Liver (tissue), 9 donors: Measurements from ENCODE around the gene KDM6A. TPM values are rescaled to one million over a fixed set of nuclear protein-coding genes. Genes with fewer than 3 reads are reported as not detected.
"Not testable (repeated sequence)": the region's sequence is repeated elsewhere in the genome, so short reads cannot be mapped to it uniquely, and the experiment has no call there.

Source experiments
- DNase-seq: peaks from one replicate; pipeline ENCODE4 v3.0.0-alpha.2; 2017; ENCODE audit warnings: low spot score
- H3K27ac ChIP-seq, 2 donors: one replicate each; pipeline ENCODE4 v1.7.0; 2013; ENCODE audit warnings: inconsistent platforms in 2 of 2, low read length in 2 of 2, control low read depth in 1 of 2, low read depth in 1 of 2, mild to moderate bottlenecking in 1 of 2
- H3K27me3 ChIP-seq, 4 donors: one replicate each; pipeline versions ENCODE4 v1.6.1 to v1.7.0; 2013; ENCODE audit warnings: low read length in 3 of 4, inconsistent platforms in 1 of 4, mild to moderate bottlenecking in 1 of 4, moderate library complexity in 1 of 4; ENCODE audit not compliant: control insufficient read depth in 4 of 4, insufficient read depth in 4 of 4
- H3K36me3 ChIP-seq, 4 donors: one replicate each; pipeline versions ENCODE4 v1.6.1 to v1.7.0; 2013; ENCODE audit warnings: low read length in 3 of 4, mild to moderate bottlenecking in 3 of 4, low read depth in 1 of 4, moderate library complexity in 1 of 4; ENCODE audit not compliant: control insufficient read depth in 4 of 4, insufficient read depth in 3 of 4
- H3K4me1 ChIP-seq, 4 donors: one replicate each; pipeline versions ENCODE4 v1.6.1 to v1.7.0; 2013; ENCODE audit warnings: low read length in 3 of 4, mild to moderate bottlenecking in 3 of 4, moderate library complexity in 1 of 4; ENCODE audit not compliant: control insufficient read depth in 4 of 4, insufficient read depth in 4 of 4
- H3K4me3 ChIP-seq, 3 donors: one replicate each; pipeline versions ENCODE4 v1.6.1 to v1.7.0; 2013; ENCODE audit warnings: low read length in 3 of 3, control low read depth in 1 of 3, low read depth in 1 of 3, mild to moderate bottlenecking in 1 of 3
- H3K9ac ChIP-seq, 2 donors: one replicate each; pipeline ENCODE4 v1.7.0; 2013; ENCODE audit warnings: low read length in 2 of 2, mild to moderate bottlenecking in 2 of 2, moderate library complexity in 2 of 2, control low read depth in 1 of 2, low read depth in 1 of 2
- H3K9me3 ChIP-seq, 4 donors: one replicate each; pipeline versions ENCODE4 v1.6.1 to v1.7.0; 2013; ENCODE audit warnings: low read length in 3 of 4; ENCODE audit not compliant: control insufficient read depth in 4 of 4
- EGR1 ChIP-seq, 2 donors: IDR thresholded peaks; 2 replicates each; pipeline ENCODE4 v1.6.1; 2016 to 2018; ENCODE audit warnings: antibody characterized with exemption in 2 of 2, low read depth in 2 of 2
- FOXA1 ChIP-seq: IDR thresholded peaks from 2 replicates; pipeline ENCODE4 v1.6.1; 2016; ENCODE audit warnings: antibody characterized with exemption
- FOXA2 ChIP-seq: IDR thresholded peaks from 2 replicates; pipeline ENCODE4 v1.6.1; 2016; ENCODE audit warnings: antibody characterized with exemption
- HNF4A ChIP-seq, 2 donors: conservative IDR thresholded peaks; 2 replicates each; pipeline ENCODE4 v1.6.1; 2016; ENCODE audit warnings: antibody characterized with exemption in 2 of 2, mild to moderate bottlenecking in 2 of 2
- HNF4G ChIP-seq: IDR thresholded peaks from 2 replicates; pipeline ENCODE4 v1.6.1; 2016; ENCODE audit warnings: antibody characterized with exemption
- JUND ChIP-seq, 2 donors: IDR thresholded peaks; 2 replicates each; pipeline ENCODE4 v1.6.1; 2016; ENCODE audit warnings: antibody characterized with exemption in 2 of 2
- NR2F2 ChIP-seq: IDR thresholded peaks from 2 replicates; pipeline ENCODE4 v1.6.1; 2016; ENCODE audit warnings: antibody characterized with exemption
- RAD21 ChIP-seq, 2 donors: IDR thresholded peaks; 2 replicates each; pipeline ENCODE4 v1.6.1; 2016; ENCODE audit warnings: antibody characterized with exemption in 2 of 2, mild to moderate bottlenecking in 2 of 2
- RXRA ChIP-seq, 2 donors: IDR thresholded peaks; 2 replicates each; pipeline ENCODE4 v1.6.1; 2017 to 2018; ENCODE audit warnings: antibody characterized with exemption in 2 of 2, mild to moderate bottlenecking in 1 of 2
- SP1 ChIP-seq: IDR thresholded peaks from 2 replicates; pipeline ENCODE4 v1.6.1; 2018; ENCODE audit warnings: antibody characterized with exemption, mild to moderate bottlenecking
- TAF1 ChIP-seq: conservative IDR thresholded peaks from 2 replicates; pipeline ENCODE4 v1.6.1; 2016; ENCODE audit warnings: antibody characterized with exemption, mild to moderate bottlenecking
- YY1 ChIP-seq: IDR thresholded peaks from 2 replicates; pipeline ENCODE4 v1.6.1; 2016; ENCODE audit warnings: antibody characterized with exemption, mild to moderate bottlenecking
- WGBS: extraction: QIAGEN DNeasy Blood & Tissue Kit; methylation state at CpG from one replicate; pipeline ENCODE4 v1.1.7; 2013; 5-methylcytosine and 5-hydroxymethylcytosine counted together
- polyA plus RNA-seq, 2 donors: library from polyadenylated mRNA; stranded (reverse) in 1 of 2; unstranded in 1 of 2; fragments of 200-250 nt in 1 of 2; fragments of >200 nt in 1 of 2; fragmentation: Nextera tagmentation in 1 of 2; extraction: Ambion mirVana in 1 of 2; gene quantifications; one replicate each; pipeline versions ENCODE4 v1.2.1 to v1.2.3, GENCODE V29; 2013 to 2015
- total RNA-seq, 2 donors: library from RNA; depleted of rRNA; stranded (reverse); fragments of >200 nt; gene quantifications; one replicate each; pipeline ENCODE4 v1.2.3, GENCODE V29; 2014
- TF ChIP-seq, protein P1 (sequence below): IDR thresholded peaks from 2 replicates; pipeline ENCODE4 v1.6.1; 2016; ENCODE audit warnings: antibody characterized with exemption
- TF ChIP-seq, protein P2 (sequence below): IDR thresholded peaks from 2 replicates; pipeline ENCODE4 v1.6.1; 2016; ENCODE audit warnings: antibody characterized with exemption
- TF ChIP-seq, protein P3 (sequence below): fragments of 150-350 bp; IDR thresholded peaks from 2 replicates; pipeline ENCODE4 v1.5.1; 2017; ENCODE audit warnings: improper control_type of control experiment, low read depth, low read length; ENCODE audit not compliant: missing input control
- donor health status: healthy.
- donor health status: healthy.
- donor health status: healthy.
- donor health status: healthy.
- donor health status: healthy.

The KDM6A gene
- total and polyA plus RNA-seq, 4 donors, result 5.3 to 30.2 (median 18.2) TPM

DNA sequence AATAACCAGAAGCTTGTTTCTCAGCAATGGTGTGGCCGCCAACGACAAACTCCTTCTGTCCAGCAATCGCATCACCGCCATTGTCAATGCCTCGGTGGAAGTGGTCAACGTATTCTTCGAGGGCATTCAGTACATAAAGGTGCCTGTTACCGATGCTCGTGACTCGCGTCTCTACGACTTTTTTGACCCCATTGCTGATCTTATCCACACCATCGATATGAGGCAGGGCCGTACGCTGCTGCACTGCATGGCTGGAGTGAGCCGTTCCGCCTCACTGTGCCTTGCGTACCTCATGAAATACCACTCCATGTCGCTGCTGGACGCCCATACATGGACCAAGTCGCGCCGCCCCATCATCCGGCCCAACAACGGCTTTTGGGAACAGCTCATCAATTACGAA, 28.8 kb upstream of the KDM6A start:
- Histone ChIP-seq H3K9me3 (no peaks in the 10 kb centered on the region), H3K4me1 (no peaks in the 10 kb centered on the region), H3K27me3 (no peaks in the 10 kb centered on the region), H3K9ac (no peak overlapping the region), H3K36me3 (no peaks in the 10 kb centered on the region), H3K27ac (no peak overlapping the region), H3K4me3 (no peak overlapping the region)
- TF ChIP-seq, protein P1, sequence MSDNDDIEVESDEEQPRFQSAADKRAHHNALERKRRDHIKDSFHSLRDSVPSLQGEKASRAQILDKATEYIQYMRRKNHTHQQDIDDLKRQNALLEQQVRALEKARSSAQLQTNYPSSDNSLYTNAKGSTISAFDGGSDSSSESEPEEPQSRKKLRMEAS, result no peak
- no peak for TF ChIP-seq RAD21 (IDR thresholded peaks at IDR 0.05)
- no peak for TF ChIP-seq NR2F2
- TF ChIP-seq RXRA (IDR thresholded peaks at IDR 0.05), result no peak
- TF ChIP-seq EGR1 (IDR thresholded peaks at IDR 0.05; ENCODE audit: low read depth in 2 of 2), result no peak
- no peak for TF ChIP-seq HNF4G
- WGBS, result 97% methylated on average over 26 of the region's 26 CpGs
- no peak for DNase-seq

DNA sequence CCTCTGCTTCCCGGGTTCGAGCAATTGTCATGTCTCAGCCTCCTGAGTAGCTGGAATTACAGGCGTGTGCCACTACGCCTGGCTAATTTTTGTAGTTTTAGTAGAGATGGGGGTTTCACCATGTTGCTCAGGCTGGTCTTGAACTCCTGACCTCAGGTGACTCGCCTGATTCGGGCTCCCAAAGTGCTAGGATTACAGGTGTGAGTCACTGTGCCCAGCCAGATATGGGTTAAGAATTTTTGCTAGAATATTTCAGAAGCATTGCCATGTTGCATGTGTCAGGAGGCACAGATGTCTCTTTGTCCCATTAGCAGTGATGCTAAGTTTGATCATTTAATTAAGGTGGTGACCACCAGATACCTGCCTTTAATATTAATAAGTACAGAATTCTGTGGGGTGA, 22.1 kb upstream of the KDM6A start:
- H3K27ac ChIP-seq, H3K9ac ChIP-seq, H3K36me3 ChIP-seq, DNase-seq, H3K4me1 ChIP-seq, H3K4me3 ChIP-seq, H3K9me3 ChIP-seq, H3K27me3 ChIP-seq: not testable (repeated sequence)
- 94% methylated on average over 6 of the region's 6 CpGs for WGBS

DNA sequence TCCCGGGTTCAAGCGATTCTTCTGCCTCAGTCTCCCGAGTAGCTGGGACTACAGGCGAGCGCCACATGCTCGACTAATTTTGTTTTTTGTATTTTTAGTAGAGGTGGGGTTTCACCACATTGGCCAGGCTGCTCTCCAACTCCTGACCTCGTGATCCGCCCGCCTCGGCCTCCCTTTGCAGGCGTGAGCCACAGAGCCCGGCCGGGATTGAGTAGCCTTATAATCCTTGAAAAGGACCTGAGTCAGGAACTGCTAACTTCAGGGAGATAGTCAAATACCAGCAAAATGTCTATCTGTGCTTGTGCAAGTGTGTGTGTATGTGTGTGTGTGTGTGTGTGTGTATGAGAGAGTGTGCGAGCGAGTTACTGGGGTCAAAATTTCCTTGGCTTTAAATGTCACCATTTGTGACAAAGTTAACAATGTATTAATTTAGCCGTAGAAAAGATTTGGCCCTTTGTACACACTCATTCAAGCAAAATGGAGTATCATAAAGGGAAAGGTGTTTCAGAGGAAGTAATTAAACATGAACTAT, 1.8 kb upstream of the KDM6A start:
- WGBS, result 35% methylated on average over 16 of the region's 16 CpGs
- Histone ChIP-seq H3K27me3 (no peaks in the 10 kb centered on the region), H3K27ac (peak overlapping the region in 1 of 2 donors; percentile 16), H3K4me1 (peaks cover 0 to 20% (median 14%) of the 10 kb centered on the region in 4 donors), H3K4me3 (peak overlapping the region in 2 of 3 donors; percentile 26 to 70), H3K36me3 (no peaks in the 10 kb centered on the region), H3K9me3 (no peaks in the 10 kb centered on the region), H3K9ac (peak overlapping the region in 1 of 2 donors; percentile 39)
- TF ChIP-seq TAF1, result no peak
- no peak for TF ChIP-seq JUND (IDR thresholded peaks at IDR 0.05)
- TF ChIP-seq, protein P2, sequence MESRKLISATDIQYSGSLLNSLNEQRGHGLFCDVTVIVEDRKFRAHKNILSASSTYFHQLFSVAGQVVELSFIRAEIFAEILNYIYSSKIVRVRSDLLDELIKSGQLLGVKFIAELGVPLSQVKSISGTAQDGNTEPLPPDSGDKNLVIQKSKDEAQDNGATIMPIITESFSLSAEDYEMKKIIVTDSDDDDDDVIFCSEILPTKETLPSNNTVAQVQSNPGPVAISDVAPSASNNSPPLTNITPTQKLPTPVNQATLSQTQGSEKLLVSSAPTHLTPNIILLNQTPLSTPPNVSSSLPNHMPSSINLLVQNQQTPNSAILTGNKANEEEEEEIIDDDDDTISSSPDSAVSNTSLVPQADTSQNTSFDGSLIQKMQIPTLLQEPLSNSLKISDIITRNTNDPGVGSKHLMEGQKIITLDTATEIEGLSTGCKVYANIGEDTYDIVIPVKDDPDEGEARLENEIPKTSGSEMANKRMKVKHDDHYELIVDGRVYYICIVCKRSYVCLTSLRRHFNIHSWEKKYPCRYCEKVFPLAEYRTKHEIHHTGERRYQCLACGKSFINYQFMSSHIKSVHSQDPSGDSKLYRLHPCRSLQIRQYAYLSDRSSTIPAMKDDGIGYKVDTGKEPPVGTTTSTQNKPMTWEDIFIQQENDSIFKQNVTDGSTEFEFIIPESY, result no peak
- peak; percentile 4 for TF ChIP-seq SP1
- TF ChIP-seq FOXA1, result no peak
- DNase-seq, result no peak

DNA sequence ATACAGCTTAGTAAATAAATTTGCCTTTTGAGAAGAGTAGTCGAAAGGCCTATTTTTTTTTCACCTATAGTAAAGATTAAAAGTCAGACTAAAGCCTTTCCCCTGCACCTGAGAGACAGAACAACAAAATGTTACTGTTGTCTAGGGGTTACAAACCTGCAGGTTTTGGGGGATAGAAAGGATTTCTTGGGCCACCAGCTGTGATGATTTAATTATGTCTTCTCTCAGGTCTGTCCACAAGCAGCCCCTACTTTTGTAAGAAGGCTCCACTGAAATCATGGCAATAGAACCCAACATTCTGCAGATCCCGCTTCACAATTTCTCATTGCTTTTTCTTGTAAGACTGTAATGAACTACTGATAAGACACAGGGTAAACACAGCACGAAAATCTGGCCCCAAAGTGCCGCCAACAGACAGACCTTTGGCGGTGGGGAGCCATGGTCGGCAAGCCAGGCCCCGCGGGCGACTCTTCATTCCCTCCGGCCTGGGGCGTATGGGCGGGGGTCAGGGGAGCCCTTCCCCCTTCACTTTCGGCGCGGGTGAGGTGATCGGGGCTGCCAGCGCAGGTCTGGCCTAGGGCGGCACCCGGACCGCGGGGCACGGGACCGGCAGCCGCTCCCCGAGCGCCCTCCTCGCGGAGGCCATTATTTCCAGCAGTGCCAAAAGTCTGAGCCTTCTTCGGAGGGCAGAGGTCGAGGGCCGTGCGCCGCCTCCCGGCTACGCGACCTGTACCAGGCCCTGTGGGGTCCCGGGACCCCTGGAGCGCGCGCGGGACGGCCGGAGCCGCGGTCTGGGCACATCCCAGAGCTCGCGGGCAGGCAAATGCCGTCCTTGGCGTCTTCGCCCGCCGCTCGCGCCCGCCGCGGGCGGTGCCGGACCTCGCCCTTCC, 812 bp upstream of the KDM6A start:
- WGBS, result under 1% methylated on average over 59 of the region's 60 CpGs
- Histone ChIP-seq H3K4me3 (peak overlapping the region; percentile 70 to 92 (median 84)), H3K9ac (peak overlapping the region; percentile 39 to 76), H3K27ac (peak overlapping the region; percentile 95 to 99), H3K9me3 (no peaks in the 10 kb centered on the region), H3K4me1 (peaks cover 0 to 26% (median 15%) of the 10 kb centered on the region in 4 donors), H3K36me3 (no peaks in the 10 kb centered on the region), H3K27me3 (no peaks in the 10 kb centered on the region)
- no peak for DNase-seq
- peak; percentile 53 for TF ChIP-seq YY1
- TF ChIP-seq, protein P2, result no peak
- no peak for TF ChIP-seq FOXA1
- TF ChIP-seq FOXA2, result no peak
- TF ChIP-seq EGR1 (IDR thresholded peaks at IDR 0.05; ENCODE audit: low read depth in 2 of 2), result no peak
- no peak for TF ChIP-seq RXRA (IDR thresholded peaks at IDR 0.05)
- peak in 1 of 2 donors; percentile 17 for TF ChIP-seq RAD21 (IDR thresholded peaks at IDR 0.05)
- TF ChIP-seq, protein P3, sequence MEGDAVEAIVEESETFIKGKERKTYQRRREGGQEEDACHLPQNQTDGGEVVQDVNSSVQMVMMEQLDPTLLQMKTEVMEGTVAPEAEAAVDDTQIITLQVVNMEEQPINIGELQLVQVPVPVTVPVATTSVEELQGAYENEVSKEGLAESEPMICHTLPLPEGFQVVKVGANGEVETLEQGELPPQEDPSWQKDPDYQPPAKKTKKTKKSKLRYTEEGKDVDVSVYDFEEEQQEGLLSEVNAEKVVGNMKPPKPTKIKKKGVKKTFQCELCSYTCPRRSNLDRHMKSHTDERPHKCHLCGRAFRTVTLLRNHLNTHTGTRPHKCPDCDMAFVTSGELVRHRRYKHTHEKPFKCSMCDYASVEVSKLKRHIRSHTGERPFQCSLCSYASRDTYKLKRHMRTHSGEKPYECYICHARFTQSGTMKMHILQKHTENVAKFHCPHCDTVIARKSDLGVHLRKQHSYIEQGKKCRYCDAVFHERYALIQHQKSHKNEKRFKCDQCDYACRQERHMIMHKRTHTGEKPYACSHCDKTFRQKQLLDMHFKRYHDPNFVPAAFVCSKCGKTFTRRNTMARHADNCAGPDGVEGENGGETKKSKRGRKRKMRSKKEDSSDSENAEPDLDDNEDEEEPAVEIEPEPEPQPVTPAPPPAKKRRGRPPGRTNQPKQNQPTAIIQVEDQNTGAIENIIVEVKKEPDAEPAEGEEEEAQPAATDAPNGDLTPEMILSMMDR, result no peak
- TF ChIP-seq NR2F2, result no peak
- peak; percentile 27 for TF ChIP-seq TAF1
- TF ChIP-seq HNF4A (conservative IDR thresholded peaks at IDR 0.05), result no peak
- TF ChIP-seq, protein P1, result no peak
